ENCODE results near the gene CCSER1.
"Not testable (repeated sequence)": the region's sequence is repeated elsewhere in the genome, so short reads cannot be mapped to it uniquely, and the experiment has no call there.

CCSER1 gene

DNA sequence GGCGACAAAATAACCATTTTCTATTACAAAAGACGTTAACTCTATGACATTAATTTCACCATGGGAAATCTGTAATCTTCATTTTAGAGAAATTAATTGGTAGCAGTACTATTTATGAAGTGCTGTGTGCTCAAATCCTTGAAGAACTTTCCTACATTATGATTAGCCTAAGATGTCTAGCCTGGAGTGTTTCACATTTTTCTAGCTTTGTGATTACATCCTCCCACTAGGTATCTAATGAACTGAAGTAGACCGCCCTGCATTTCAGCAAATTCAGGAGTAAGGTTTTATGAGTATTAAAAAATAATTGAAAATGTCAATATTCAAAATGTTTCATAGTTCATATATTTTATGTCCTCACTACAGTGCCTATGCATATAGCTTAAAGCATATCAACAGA is 713.1 kb downstream of the CCSER1 start:
- no peak for DNase-seq (ENCODE audit: low read depth in 2 of 2)

GRCh38 chr4:90840828-90841227 is 713.6 kb downstream of the CCSER1 start:
- DNase-seq (ENCODE audit: low read depth in 2 of 2), result no peak

DNA sequence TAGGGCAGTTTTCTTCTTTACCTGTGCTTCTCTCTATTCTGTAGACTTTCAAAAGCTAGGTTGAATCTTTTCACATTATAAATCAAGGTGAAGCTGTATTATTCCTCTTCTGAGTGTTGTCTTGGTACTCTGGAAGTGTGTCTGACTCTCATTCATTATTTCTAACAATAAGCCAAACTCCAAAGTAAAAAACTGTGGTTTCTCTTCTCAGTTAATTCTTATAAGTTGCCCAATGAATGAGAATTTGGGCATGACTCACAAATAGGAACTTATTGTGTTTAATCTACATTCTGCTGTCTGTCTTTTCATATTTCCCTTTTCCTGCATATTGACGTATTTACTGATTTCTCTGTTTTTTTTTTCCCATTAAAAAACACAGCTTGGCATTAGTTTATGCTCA is 714.5 kb downstream of the CCSER1 start:
- no peak for DNase-seq (ENCODE audit: low read depth in 2 of 2)

- no peak for DNase-seq (ENCODE audit: low read depth in 2 of 2)
Measured at GRCh38 chr4:90842960-90843359, 715.8 kb downstream of the CCSER1 start.

DNA sequence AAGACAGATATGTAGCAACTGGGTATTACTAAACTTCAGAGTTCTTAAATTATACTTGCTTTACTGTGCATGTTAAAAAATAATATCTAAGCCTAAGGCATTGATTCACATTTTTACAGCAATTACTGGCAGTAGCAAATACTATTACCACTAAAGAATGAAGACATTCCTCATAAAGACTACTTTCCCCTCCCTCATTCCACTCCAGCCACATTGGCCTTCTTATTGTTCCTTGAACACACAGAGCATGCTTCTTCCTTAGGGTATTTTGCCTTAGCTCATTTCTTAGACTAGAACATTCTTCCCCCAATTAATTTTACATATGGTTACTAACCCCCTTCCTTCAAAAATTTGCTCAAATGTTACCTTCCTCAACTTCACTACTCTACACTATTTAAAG is 717.0 kb downstream of the CCSER1 start:
- no peak for DNase-seq (ENCODE audit: low read depth in 2 of 2)

- DNase-seq (ENCODE audit: low read depth in 2 of 2), result no peak
Measured at GRCh38 chr4:90845777-90846176, 718.6 kb downstream of the CCSER1 start.

- DNase-seq (ENCODE audit: low read depth in 2 of 2), result no peak
Measured at GRCh38 chr4:90852237-90852636, 725.0 kb downstream of the CCSER1 start.

DNA sequence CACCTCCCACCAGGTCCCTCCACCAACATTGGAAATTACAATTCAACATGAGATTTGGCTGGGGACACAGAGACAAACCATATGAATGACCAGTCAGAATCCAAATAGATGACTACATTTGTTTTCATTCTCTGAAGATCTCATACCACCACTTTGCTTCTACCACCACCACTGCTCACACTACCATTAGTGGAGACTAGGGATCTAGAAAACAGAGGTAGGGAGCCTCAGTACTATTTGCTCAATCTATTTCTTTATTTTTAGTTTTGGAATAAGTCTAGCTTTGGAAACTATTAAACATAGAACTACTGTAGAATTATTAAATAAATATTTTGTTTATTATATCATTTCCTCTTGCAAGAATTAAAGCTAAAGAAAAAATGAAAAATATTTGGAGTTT is 727.9 kb downstream of the CCSER1 start:
- DNase-seq (ENCODE audit: low read depth in 2 of 2), result no peak

- no peak for DNase-seq (ENCODE audit: low read depth in 2 of 2)
Measured at GRCh38 chr4:90857081-90857820, 730.1 kb downstream of the CCSER1 start.

- no peak for DNase-seq (ENCODE audit: low read depth in 2 of 2)
Measured at GRCh38 chr4:90875791-90876190, 748.6 kb downstream of the CCSER1 start.

DNA sequence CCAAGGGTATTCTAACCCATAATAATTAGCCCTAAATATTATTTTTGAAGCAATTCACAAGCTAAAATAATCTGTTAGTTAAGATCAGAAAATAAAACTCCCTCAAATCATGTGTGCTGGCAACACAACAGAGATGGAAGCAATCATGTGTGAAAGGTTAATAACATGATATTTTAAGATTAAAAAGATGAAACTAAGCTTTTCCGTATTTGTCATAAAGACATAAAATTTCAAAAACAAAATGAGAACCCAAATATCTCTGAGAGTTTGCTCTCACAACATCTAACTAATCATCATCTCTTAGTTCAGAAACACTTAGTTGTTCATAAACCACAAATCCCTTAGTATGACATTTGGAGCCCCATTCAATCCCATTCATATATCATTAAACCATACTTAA is 749.1 kb downstream of the CCSER1 start:
- DNase-seq (ENCODE audit: low read depth in 2 of 2), result no peak

- DNase-seq (ENCODE audit: low read depth in 2 of 2), result no peak
Measured at GRCh38 chr4:90883519-90883918, 756.3 kb downstream of the CCSER1 start.

GRCh38 chr4:90888571-90888970 is 761.4 kb downstream of the CCSER1 start:
- no peak for DNase-seq (ENCODE audit: low read depth in 2 of 2)

- DNase-seq (ENCODE audit: low read depth in 2 of 2), result no peak
Measured at GRCh38 chr4:90889171-90889570, 762.0 kb downstream of the CCSER1 start.

DNA sequence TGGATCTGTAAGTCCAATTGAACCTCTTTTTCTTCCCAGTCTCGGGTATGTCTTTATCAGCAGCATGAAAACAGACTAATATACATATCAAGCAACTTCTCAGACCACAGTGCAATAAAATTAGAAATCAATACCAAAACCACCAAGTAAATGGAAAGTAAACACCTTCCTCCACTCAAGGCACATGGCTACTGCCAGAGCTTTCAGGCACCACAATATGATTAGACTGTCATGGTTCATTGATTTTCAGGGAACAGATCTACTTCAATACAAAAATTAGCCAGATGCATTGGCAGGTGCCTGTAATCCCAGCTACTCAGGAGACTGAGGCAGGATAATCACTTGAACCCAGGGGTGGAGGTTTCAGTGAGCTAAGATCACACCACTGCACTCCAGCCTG is 776.2 kb downstream of the CCSER1 start:
- DNase-seq (ENCODE audit: low read depth in 2 of 2), result not testable (repeated sequence)

- DNase-seq (ENCODE audit: low read depth in 2 of 2), result no peak
Measured at GRCh38 chr4:90904021-90904420, 776.8 kb downstream of the CCSER1 start.

DNA sequence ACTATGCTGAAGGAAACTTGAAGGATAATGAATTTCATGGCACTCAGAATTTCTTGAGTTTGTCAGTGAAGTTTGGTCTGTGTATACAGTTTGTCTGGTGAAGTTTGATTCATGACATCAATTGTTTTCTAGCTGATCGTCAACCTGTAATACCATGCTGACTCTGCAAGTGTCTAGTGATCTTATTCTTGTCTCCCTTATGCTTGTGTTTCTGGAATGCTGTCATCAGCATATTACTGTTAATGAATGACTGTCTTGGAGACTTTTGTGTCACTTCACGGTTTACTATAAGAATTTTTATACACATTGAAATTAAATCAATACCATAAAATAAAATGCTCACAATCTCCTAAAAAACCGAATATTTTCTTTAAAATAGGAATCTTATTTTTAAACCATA is 779.0 kb downstream of the CCSER1 start:
- no peak for DNase-seq (ENCODE audit: low read depth in 2 of 2)

DNA sequence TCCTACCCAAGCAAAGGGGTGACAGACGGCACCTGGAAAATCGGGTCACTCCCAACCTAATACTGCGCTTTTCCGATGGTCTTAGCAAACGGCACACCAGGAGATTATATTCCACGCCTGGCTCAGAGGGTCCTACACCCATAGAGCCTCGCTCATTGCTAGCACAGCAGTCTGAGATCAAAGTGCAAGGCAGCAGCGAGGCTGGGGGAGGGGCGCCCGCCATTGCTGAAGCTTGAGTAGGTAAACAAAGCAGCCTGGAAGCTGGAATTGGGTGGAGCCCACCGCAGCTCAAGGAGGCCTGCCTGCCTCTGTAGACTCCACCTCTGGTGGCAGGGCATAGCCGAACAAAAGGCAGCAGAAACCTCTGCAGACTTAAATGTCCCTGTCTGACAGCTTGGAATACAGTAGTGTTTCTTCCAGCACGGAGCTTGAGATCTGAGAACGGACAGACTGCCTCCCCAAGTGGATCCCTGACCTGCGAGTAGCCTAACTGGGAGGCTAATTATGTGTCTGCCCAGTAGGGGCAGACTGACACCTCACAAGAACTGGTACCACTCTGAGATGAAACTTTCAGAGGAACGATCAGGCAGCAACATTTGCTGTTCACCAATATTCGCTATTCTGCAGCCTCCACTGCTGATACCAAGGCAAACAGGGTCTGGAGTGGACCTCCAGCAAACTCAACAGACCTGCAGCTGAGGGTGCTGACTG is 784.7 kb downstream of the CCSER1 start:
- not testable (repeated sequence) for DNase-seq (ENCODE audit: low read depth in 2 of 2)

DNA sequence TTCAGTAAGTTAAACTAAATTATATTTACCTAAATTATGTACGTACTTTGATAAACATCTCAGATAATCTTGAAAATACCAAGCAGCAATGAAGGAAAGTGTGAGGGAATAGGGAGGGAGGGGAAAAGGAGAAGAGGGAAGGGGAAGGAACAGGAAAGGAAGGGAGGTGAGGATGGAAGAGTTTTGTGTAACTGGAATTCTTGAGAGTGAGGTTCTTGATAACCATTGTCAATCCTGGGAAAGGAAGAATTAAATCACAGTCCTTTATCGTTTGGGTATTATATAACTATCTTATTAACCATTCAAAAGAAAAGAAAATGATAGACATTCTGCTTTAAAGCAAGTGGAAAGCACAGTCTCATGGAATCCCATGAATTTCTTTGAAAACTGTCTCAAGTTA is 795.0 kb downstream of the CCSER1 start:
- DNase-seq (ENCODE audit: low read depth in 2 of 2), result no peak

- DNase-seq (ENCODE audit: low read depth in 2 of 2), result no peak
Measured at GRCh38 chr4:90926957-90927356, 799.8 kb downstream of the CCSER1 start.

- DNase-seq (ENCODE audit: low read depth in 2 of 2), result no peak
Measured at GRCh38 chr4:90943311-90943710, 816.1 kb downstream of the CCSER1 start.

- DNase-seq (ENCODE audit: low read depth in 2 of 2), result no peak
Measured at GRCh38 chr4:90946945-90947344, 819.8 kb downstream of the CCSER1 start.

DNA sequence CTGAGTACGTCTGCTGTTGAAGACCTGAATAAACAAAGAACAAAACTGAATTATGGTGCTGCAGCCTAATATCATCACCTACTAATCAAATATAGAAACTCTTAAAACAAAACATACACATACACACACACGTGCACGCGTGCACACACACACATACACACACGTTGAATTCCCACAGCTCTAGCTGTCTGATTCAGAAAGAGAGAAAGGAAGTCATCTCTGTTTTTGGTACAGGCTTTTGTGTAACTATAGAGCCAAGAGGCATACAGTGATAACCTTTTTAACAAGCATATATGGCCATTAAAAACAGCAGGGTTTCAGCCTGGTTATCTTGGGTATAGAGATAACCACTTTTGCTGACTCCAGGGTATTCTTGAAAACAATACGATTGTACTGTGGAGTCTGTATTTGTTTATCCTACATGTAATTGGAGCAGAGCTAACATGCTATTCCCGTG is 823.2 kb downstream of the CCSER1 start:
- no peak for DNase-seq (ENCODE audit: low read depth in 2 of 2)
